ENCODE measurements around the gene PGD. TPM values are rescaled to one million over a fixed set of nuclear protein-coding genes. Genes with fewer than 3 reads are reported as not detected.

PGD gene
- total RNA-seq, 1 donor from 2014 or later: 199 TPM

GRCh38 chr1:10470043-10470442 is 71.2 kb downstream of the PGD start:
- Mint-ChIP-seq H3K27me3 (ENCODE audit: unreplicated experiment) (no peaks in the 10 kb centered on the region), H3K36me3 (ENCODE audit: unreplicated experiment) (peaks cover 13% of the 10 kb centered on the region), H3K27ac (ENCODE audit: unreplicated experiment) (no peak overlapping the region), H3K4me3 (ENCODE audit: unreplicated experiment) (no peak overlapping the region), H3K9me3 (ENCODE audit: unreplicated experiment) (no peaks in the 10 kb centered on the region), H3K4me1 (ENCODE audit: unreplicated experiment) (peaks cover 26% of the 10 kb centered on the region)
- no peak for DNase-seq (ENCODE audit: extremely low spot score, unreplicated experiment)
- TF ChIP-seq CTCF (IDR thresholded peaks at IDR 0.05): no peak

Other genes starting within 250 kb of the PGD start
- 48.9 and 51.5 TPM in 2 replicates for gene KIF1B, start 188.5 kb upstream of the PGD start, total RNA-seq
- 12.0 and 14.1 TPM in 2 replicates for gene CENPS, start 31.4 kb downstream of the PGD start, total RNA-seq
- 0.40 and 0.68 TPM in 2 replicates for gene CORT, start 51.0 kb downstream of the PGD start, total RNA-seq
- 39.6 and 39.8 TPM in 2 replicates for gene DFFA, start 73.5 kb downstream of the PGD start, total RNA-seq
- gene PEX14, start 75.9 kb downstream of the PGD start, total RNA-seq: 22.2 and 23.8 TPM in 2 replicates

Data from osteocyte (in vitro differentiated cells).